Anterior cingulate cortex (tissue), 58 donors: ENCODE results near the gene MBD3L3.
"Not testable (repeated sequence)": the region's sequence is repeated elsewhere in the genome, so short reads cannot be mapped to it uniquely, and the experiment has no call there.

ENCODE experiments used
- DNase-seq, 58 donors: peaks; one replicate each; lab custom pipeline; 2025; lab: John Stamatoyannopoulos, UW

The MBD3L3 gene

GRCh38 chr19:7058576-7058975 is at the start of gene MBD3L3:
TSS of gene MBD3L3 (minus strand) at chr19:7058676. CDS start at chr19:7058605, 71 bp downstream.
- DNase-seq: not testable (repeated sequence)

- DNase-seq: no peak
Measured at GRCh38 chr19:7106711-7107657, 48.5 kb upstream of the MBD3L3 start.

- DNase-seq: peak in 8 of 58 donors; percentile 2 to 27 (median 4)
Measured at GRCh38 chr19:7104747-7105447, 46.4 kb upstream of the MBD3L3 start.

- no peak for DNase-seq
Measured at GRCh38 chr19:7101498-7102253, 43.2 kb upstream of the MBD3L3 start.

- DNase-seq: no peak
Measured at GRCh38 chr19:7099597-7099921, 41.1 kb upstream of the MBD3L3 start.

GRCh38 chr19:7098701-7099596 is 40.5 kb upstream of the MBD3L3 start:
- DNase-seq: peak; percentile 70 to 100 (median 90)

- DNase-seq: no peak
Measured at GRCh38 chr19:7098096-7098495, 39.6 kb upstream of the MBD3L3 start.

GRCh38 chr19:7088999-7089398 is 30.5 kb upstream of the MBD3L3 start:
- DNase-seq: no peak

GRCh38 chr19:7083076-7083956 is 24.8 kb upstream of the MBD3L3 start:
- DNase-seq: no peak

GRCh38 chr19:7078008-7078407 is 19.5 kb upstream of the MBD3L3 start:
- no peak for DNase-seq

GRCh38 chr19:7076151-7076550 is 17.7 kb upstream of the MBD3L3 start:
- no peak for DNase-seq

- no peak for DNase-seq
Measured at GRCh38 chr19:7074705-7075282, 16.3 kb upstream of the MBD3L3 start.

- DNase-seq: no peak
Measured at GRCh38 chr19:7072541-7072940, 14.1 kb upstream of the MBD3L3 start.

- peak in 1 of 58 donors; percentile 32 for DNase-seq
Measured at GRCh38 chr19:7069904-7070226, 11.4 kb upstream of the MBD3L3 start.

GRCh38 chr19:7069042-7069903 is 10.8 kb upstream of the MBD3L3 start, which contains the start of gene ZNF557:
TSS of gene ZNF557 (plus strand) at chr19:7069703. CDS start at chr19:7075075, 5,372 bp downstream.
- DNase-seq: peak; percentile 74 to 99 (median 96)

- DNase-seq: no peak
Measured at GRCh38 chr19:7068599-7068998, 10.1 kb upstream of the MBD3L3 start.

GRCh38 chr19:7067716-7068115 is 9.2 kb upstream of the MBD3L3 start:
- no peak for DNase-seq
